Skin epidermis (tissue), 12 donors: ENCODE results near the gene ADAR.

ENCODE experiments used
- H3K27ac ChIP-seq, 21 experiments: fragments of 200-600 bp; sonication (generic) in 11 of 21; one replicate each; pipeline ENCODE4 v1.5.0; 2020; ENCODE audit warnings: mild to moderate bottlenecking in 3 of 21, inconsistent platforms in 2 of 21, moderate library complexity in 2 of 21
- H3K4me3 ChIP-seq, 7 experiments: fragments of 200-600 bp; sonication (generic) in 2 of 7; one replicate each; pipeline ENCODE4 v1.5.0; 2020; ENCODE audit warnings: inconsistent platforms in 2 of 7, mild to moderate bottlenecking in 2 of 7, moderate library complexity in 1 of 7

The ADAR gene

GRCh38 chr1:154616659-154617345 lies 8.8 kb upstream of the ADAR start:
- H3K4me3 ChIP-seq, result no peak overlapping the region
- no peak overlapping the region for H3K27ac ChIP-seq

- Histone ChIP-seq H3K27ac (no peak overlapping the region), H3K4me3 (no peak overlapping the region)
Measured at GRCh38 chr1:154615411-154615810, 7.4 kb upstream of the ADAR start.

GRCh38 chr1:154614901-154615300 lies 6.9 kb upstream of the ADAR start:
- Histone ChIP-seq H3K27ac (no peak overlapping the region), H3K4me3 (no peak overlapping the region)

GRCh38 chr1:154614247-154614646 lies 6.3 kb upstream of the ADAR start:
- Histone ChIP-seq H3K4me3 (no peak overlapping the region), H3K27ac (no peak overlapping the region)

- Histone ChIP-seq H3K27ac (no peak overlapping the region), H3K4me3 (no peak overlapping the region)
Measured at GRCh38 chr1:154611150-154611862, 3.3 kb upstream of the ADAR start.

- no peak overlapping the region for H3K4me3 ChIP-seq
- peak overlapping the region in 17 of 21 experiments; percentile 85 to 100 (median 98) for H3K27ac ChIP-seq
Measured at GRCh38 chr1:154609398-154610380, 1.7 kb upstream of the ADAR start.

GRCh38 chr1:154608397-154609270 lies 648 bp upstream of the ADAR start:
- peak overlapping the region; percentile 56 to 99 (median 82) for H3K4me3 ChIP-seq

GRCh38 chr1:154607106-154607608 lies 829 bp downstream of the ADAR start:
- Histone ChIP-seq H3K4me3 (peak overlapping the region; percentile 56 to 99 (median 82)), H3K27ac (peak overlapping the region; percentile 85 to 100 (median 98))

More at GRCh38 chr1:154608397-154609270, 648 bp upstream of the ADAR start:
- H3K27ac ChIP-seq, result peak overlapping the region; percentile 85 to 100 (median 98)

- H3K4me3 ChIP-seq, result no peak overlapping the region
- peak overlapping the region in 1 of 21 experiments; percentile 6 for H3K27ac ChIP-seq
Measured at GRCh38 chr1:154605534-154605933, 2.5 kb downstream of the ADAR start.

GRCh38 chr1:154603317-154603716 lies 4.7 kb downstream of the ADAR start:
- Histone ChIP-seq H3K27ac (peak overlapping the region in 1 of 21 experiments; percentile 12), H3K4me3 (no peak overlapping the region)

GRCh38 chr1:154599658-154600057 lies 8.3 kb downstream of the ADAR start:
- Histone ChIP-seq H3K27ac (peak overlapping the region in 1 of 21 experiments; percentile 7), H3K4me3 (no peak overlapping the region)

GRCh38 chr1:154598871-154599635 lies 8.9 kb downstream of the ADAR start:
- Histone ChIP-seq H3K27ac (peak overlapping the region in 1 of 21 experiments; percentile 3), H3K4me3 (no peak overlapping the region)

GRCh38 chr1:154595621-154596020 lies 12.4 kb downstream of the ADAR start:
- H3K4me3 ChIP-seq, result no peak overlapping the region
- no peak overlapping the region for H3K27ac ChIP-seq

GRCh38 chr1:154594811-154595210 lies 13.2 kb downstream of the ADAR start:
- H3K4me3 ChIP-seq, result no peak overlapping the region
- H3K27ac ChIP-seq, result no peak overlapping the region

- H3K4me3 ChIP-seq, result no peak overlapping the region
- H3K27ac ChIP-seq, result no peak overlapping the region
Measured at GRCh38 chr1:154593390-154593789, 14.6 kb downstream of the ADAR start.

GRCh38 chr1:154591206-154591605 lies 16.8 kb downstream of the ADAR start:
- Histone ChIP-seq H3K27ac (no peak overlapping the region), H3K4me3 (no peak overlapping the region)

- H3K27ac ChIP-seq, result no peak overlapping the region
- H3K4me3 ChIP-seq, result no peak overlapping the region
Measured at GRCh38 chr1:154590756-154591155, 17.2 kb downstream of the ADAR start.

GRCh38 chr1:154589780-154590179 lies 18.2 kb downstream of the ADAR start:
- no peak overlapping the region for H3K4me3 ChIP-seq

More at GRCh38 chr1:154589780-154590179, 18.2 kb downstream of the ADAR start:
- no peak overlapping the region for H3K27ac ChIP-seq
